K562 (cell line): ENCODE data around the gene GAL3ST3. TPM values are rescaled to one million over a fixed set of nuclear protein-coding genes. Genes with fewer than 3 reads are reported as not detected.

ENCODE experiments used
- CBFB ChIP-seq: sonication (generic); formaldehyde crosslinking; IDR thresholded peaks from 2 replicates; pipeline ENCODE4 v1.4.0; 2020; ENCODE audit warnings: mild to moderate bottlenecking, missing genetic modification reagents
- CTCFL ChIP-seq: IDR thresholded peaks from 2 replicates; pipeline ENCODE4 v1.6.1; 2011; ENCODE audit warnings: borderline replicate concordance, low read depth, mild to moderate bottlenecking, moderate library complexity, low read length; ENCODE audit not compliant: insufficient read depth, poor library complexity, severe bottlenecking
- DPF2 ChIP-seq: fragments of 450-650 bp; IDR thresholded peaks from 2 replicates; pipeline ENCODE4 v1.6.1; 2016
- ILF3 ChIP-seq: fragments of 450-650 bp; IDR thresholded peaks from 2 replicates; pipeline ENCODE4 v1.6.1; 2018; ENCODE audit warnings: antibody characterized with exemption, mild to moderate bottlenecking, moderate library complexity, borderline replicate concordance
- KDM1A ChIP-seq, 2 experiments: fragments of 450-650 bp; IDR thresholded peaks; 2 replicates each; pipeline ENCODE4 v1.6.1; 2016; ENCODE audit warnings: mild to moderate bottlenecking in 2 of 2
- KLF13 ChIP-seq: fragments of 450-650 bp; IDR thresholded peaks from 2 replicates; pipeline ENCODE4 v1.6.1; 2016; ENCODE audit warnings: missing genetic modification characterization, low read depth, mild to moderate bottlenecking, missing compliant biosample characterization, moderate library complexity, borderline replicate concordance
- MYC ChIP-seq, 2 experiments: fragments of 250-450 bp in 1 of 2; sonication (Bioruptor Pico) in 1 of 2; IDR thresholded peaks; 2 replicates each; pipeline versions ENCODE4 v1.5.1 to v1.6.1; 2012 to 2021; ENCODE audit warnings: low read depth in 2 of 2, borderline replicate concordance in 1 of 2, improper control_type of control experiment in 1 of 2, low read length in 1 of 2, mild to moderate bottlenecking in 1 of 2, moderate library complexity in 1 of 2
- PCBP2 ChIP-seq: fragments of 200-400 bp; formaldehyde crosslinking; IDR thresholded peaks from 2 replicates; pipeline ENCODE4 v1.6.1; 2018; ENCODE audit warnings: low read length, low read depth, mild to moderate bottlenecking, moderate library complexity; ENCODE audit not compliant: poor library complexity, severe bottlenecking
- RAD21 ChIP-seq, 2 experiments: fragments of 250-450 bp in 1 of 2; fragments of 450-650 bp in 1 of 2; sonication (Bioruptor Pico) in 1 of 2; formaldehyde crosslinking in 1 of 2; IDR thresholded peaks in 1 of 2; conservative IDR thresholded peaks in 1 of 2; 2 replicates each; pipeline versions ENCODE4 v1.4.0 to v1.8.0; 2020 to 2022; ENCODE audit warnings: mild to moderate bottlenecking in 2 of 2, moderate library complexity in 1 of 2
- RFX1 ChIP-seq: fragments of 450-650 bp; IDR thresholded peaks from 2 replicates; pipeline ENCODE4 v1.6.1; 2016; ENCODE audit warnings: mild to moderate bottlenecking, moderate library complexity
- SRSF1 ChIP-seq: fragments of 200-400 bp; formaldehyde crosslinking; IDR thresholded peaks from 2 replicates; pipeline ENCODE4 v1.6.1; 2017; ENCODE audit warnings: mild to moderate bottlenecking, low read depth, low read length, moderate library complexity
- TEAD4 ChIP-seq, 2 experiments: sonication (generic) in 1 of 2; formaldehyde crosslinking in 1 of 2; IDR thresholded peaks; 2 replicates each; pipeline versions ENCODE4 v1.6.1 to v1.8.0; 2012 to 2022; ENCODE audit warnings: borderline replicate concordance in 1 of 2, inconsistent platforms in 1 of 2, low read length in 1 of 2, mild to moderate bottlenecking in 1 of 2, missing genetic modification reagents in 1 of 2
- TOE1 ChIP-seq, 2 experiments: fragments of 450-650 bp in 1 of 2; sonication (generic) in 1 of 2; formaldehyde crosslinking in 1 of 2; IDR thresholded peaks; 2 replicates each; pipeline versions ENCODE4 v1.7.1 to v1.8.0; 2016 to 2022; ENCODE audit warnings: borderline replicate concordance in 2 of 2, mild to moderate bottlenecking in 2 of 2, antibody characterized with exemption in 1 of 2, inconsistent platforms in 1 of 2, low read depth in 1 of 2, missing genetic modification reagents in 1 of 2, moderate library complexity in 1 of 2
- ZBTB7A ChIP-seq: IDR thresholded peaks from 2 replicates; pipeline ENCODE4 v1.6.1; 2011; ENCODE audit warnings: low read depth, mild to moderate bottlenecking, low read length, moderate library complexity, borderline replicate concordance; ENCODE audit not compliant: control insufficient read depth
- ZNF561 ChIP-seq: fragments of 450-650 bp; formaldehyde crosslinking; conservative IDR thresholded peaks from 2 replicates; pipeline ENCODE4 v1.4.0; 2020; ENCODE audit warnings: mild to moderate bottlenecking, moderate library complexity
- polyA plus RNA-seq, 8 experiments: library from polyadenylated mRNA; depleted of rRNA in 4 of 8; stranded (reverse) in 5 of 8; unstranded in 3 of 8; fragments of >200 nt; fragmentation: Nextera tagmentation in 2 of 8; fragmentation: Illumina TruSeq in 1 of 8; extraction: Ambion mirVana in 2 of 8; extraction: Trizol in 1 of 8; gene quantifications; 2 replicates each; pipeline versions ENCODE4 v1.2.1 to v1.2.3, GENCODE V29; 2011 to 2014; ENCODE audit warnings: inconsistent platforms in 1 of 8, missing spikeins in 1 of 8
- total RNA-seq, 7 experiments: library from RNA; depleted of rRNA in 6 of 7; stranded (reverse); fragments of >200 nt in 6 of 7; fragmentation: Illumina TruSeq in 2 of 7; extraction: Trizol in 2 of 7; gene quantifications; 2 replicates each; pipeline versions ENCODE4 v1.2.1 to v1.2.3, GENCODE V29; 2011 to 2021; ENCODE audit warnings: low replicate concordance in 1 of 7
- TF ChIP-seq, protein P1 (sequence below): fragments of 250-450 bp; sonication (Bioruptor Pico); IDR thresholded peaks from 2 replicates; pipeline ENCODE4 v1.8.0; 2022; ENCODE audit warnings: inconsistent platforms
- TF ChIP-seq, protein P2 (sequence below): conservative IDR thresholded peaks from 2 replicates; pipeline ENCODE4 v1.6.1; 2011; ENCODE audit warnings: low read depth, mild to moderate bottlenecking, low read length; ENCODE audit not compliant: control insufficient read depth
- TF ChIP-seq, protein P3 (sequence below): sonication (generic); formaldehyde crosslinking; IDR thresholded peaks from 2 replicates; pipeline ENCODE4 v1.8.0; 2022; ENCODE audit warnings: missing genetic modification reagents, mild to moderate bottlenecking, moderate library complexity, borderline replicate concordance

GAL3ST3 gene
- total and polyA plus RNA-seq, 9 of the 15 experiments (the other 6 are each of a cell fraction or from before 2014, with no cell fraction given) = not detected

DNA sequence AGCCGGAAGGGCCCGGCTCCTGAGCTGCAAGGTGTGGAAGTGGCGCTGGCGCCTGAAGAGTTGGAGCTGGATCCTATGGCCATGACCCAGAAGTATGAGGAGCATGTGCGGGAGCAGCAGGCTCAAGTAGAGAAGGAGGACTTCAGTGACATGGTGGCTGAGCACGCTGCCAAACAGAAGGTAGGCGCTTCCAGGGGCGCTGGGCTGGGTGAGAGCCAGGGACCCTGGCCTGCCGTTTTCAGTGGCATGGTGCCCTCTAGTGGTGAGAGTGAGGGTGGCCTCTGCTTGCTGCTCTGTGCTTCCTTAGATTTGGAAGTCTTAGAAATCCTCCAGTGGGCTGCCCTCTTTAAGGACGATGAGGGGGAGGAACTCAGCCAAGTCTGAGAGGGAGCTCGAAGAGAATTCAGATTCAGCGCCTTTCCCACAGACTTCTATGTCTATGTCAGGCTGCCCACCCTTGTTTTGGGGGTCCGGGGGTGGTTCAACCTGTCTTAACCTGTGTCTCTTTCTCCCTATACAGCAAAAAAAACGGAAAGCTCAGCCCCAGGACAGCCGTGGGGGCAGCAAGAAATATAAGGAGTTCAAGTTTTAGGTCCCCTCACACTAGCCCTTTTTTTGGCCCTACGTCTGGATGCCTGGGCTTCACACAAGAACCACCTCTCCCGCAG, 19.3 kb upstream of the GAL3ST3 start (continued):
- TF ChIP-seq DPF2 (no peak), MYC (IDR thresholded peaks at IDR 0.05; ENCODE audit: low read depth, low read length) (0 out of 2 replicates have a peak, but pooled peaks have one; percentile 18), MYC (CRISPR knock-in tag; IDR thresholded peaks at IDR 0.05; ENCODE audit: borderline replicate concordance, low read depth) (no peak), ILF3 (no peak), KDM1A (IDR thresholded peaks at IDR 0.05) (no peak), PCBP2 (no peak), TEAD4 (IDR thresholded peaks at IDR 0.05; ENCODE audit: low read length) (0 out of 2 replicates have a peak, but pooled peaks have one; percentile 13), TEAD4 (CRISPR knock-in tag; IDR thresholded peaks at IDR 0.05; ENCODE audit: borderline replicate concordance) (no peak), CBFB (CRISPR knock-in tag) (peak; percentile 25; the same call in 1 of the 2 replicates), ZBTB7A (peak; percentile 51; the same call in 1 of the 2 replicates), RFX1 (no peak), SRSF1 (no peak), ZNF561 (no peak), CTCFL (peak; percentile 90), KLF13 (tag) (no peak), TOE1 (IDR thresholded peaks at IDR 0.05; ENCODE audit: borderline replicate concordance) (no peak), TOE1 (CRISPR knock-in tag; IDR thresholded peaks at IDR 0.05; ENCODE audit: borderline replicate concordance, low read depth) (0 out of 2 replicates have a peak, but pooled peaks have one; percentile 62), RAD21 (CRISPR knock-in tag; conservative IDR thresholded peaks at IDR 0.05 in 1 of 2, IDR thresholded peaks at IDR 0.05 in 1 of 2) (peak; percentile 46 to 59)
- TF ChIP-seq, protein P1, sequence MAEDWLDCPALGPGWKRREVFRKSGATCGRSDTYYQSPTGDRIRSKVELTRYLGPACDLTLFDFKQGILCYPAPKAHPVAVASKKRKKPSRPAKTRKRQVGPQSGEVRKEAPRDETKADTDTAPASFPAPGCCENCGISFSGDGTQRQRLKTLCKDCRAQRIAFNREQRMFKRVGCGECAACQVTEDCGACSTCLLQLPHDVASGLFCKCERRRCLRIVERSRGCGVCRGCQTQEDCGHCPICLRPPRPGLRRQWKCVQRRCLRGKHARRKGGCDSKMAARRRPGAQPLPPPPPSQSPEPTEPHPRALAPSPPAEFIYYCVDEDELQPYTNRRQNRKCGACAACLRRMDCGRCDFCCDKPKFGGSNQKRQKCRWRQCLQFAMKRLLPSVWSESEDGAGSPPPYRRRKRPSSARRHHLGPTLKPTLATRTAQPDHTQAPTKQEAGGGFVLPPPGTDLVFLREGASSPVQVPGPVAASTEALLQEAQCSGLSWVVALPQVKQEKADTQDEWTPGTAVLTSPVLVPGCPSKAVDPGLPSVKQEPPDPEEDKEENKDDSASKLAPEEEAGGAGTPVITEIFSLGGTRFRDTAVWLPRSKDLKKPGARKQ (CRISPR knock-in tag) = no peak
- TF ChIP-seq, protein P2, sequence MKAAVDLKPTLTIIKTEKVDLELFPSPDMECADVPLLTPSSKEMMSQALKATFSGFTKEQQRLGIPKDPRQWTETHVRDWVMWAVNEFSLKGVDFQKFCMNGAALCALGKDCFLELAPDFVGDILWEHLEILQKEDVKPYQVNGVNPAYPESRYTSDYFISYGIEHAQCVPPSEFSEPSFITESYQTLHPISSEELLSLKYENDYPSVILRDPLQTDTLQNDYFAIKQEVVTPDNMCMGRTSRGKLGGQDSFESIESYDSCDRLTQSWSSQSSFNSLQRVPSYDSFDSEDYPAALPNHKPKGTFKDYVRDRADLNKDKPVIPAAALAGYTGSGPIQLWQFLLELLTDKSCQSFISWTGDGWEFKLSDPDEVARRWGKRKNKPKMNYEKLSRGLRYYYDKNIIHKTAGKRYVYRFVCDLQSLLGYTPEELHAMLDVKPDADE = no peak
- TF ChIP-seq, protein P3, sequence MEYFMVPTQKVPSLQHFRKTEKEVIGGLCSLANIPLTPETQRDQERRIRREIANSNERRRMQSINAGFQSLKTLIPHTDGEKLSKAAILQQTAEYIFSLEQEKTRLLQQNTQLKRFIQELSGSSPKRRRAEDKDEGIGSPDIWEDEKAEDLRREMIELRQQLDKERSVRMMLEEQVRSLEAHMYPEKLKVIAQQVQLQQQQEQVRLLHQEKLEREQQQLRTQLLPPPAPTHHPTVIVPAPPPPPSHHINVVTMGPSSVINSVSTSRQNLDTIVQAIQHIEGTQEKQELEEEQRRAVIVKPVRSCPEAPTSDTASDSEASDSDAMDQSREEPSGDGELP (CRISPR knock-in tag) = peak; percentile 35; the same call in 1 of the 2 replicates
